SIG-M5 (cell line): ENCODE measurements around the gene NRXN3.

Experiments
- DNase-seq: peaks from one replicate; lab custom pipeline; 2025; lab: John Stamatoyannopoulos, UW

Gene NRXN3

DNA sequence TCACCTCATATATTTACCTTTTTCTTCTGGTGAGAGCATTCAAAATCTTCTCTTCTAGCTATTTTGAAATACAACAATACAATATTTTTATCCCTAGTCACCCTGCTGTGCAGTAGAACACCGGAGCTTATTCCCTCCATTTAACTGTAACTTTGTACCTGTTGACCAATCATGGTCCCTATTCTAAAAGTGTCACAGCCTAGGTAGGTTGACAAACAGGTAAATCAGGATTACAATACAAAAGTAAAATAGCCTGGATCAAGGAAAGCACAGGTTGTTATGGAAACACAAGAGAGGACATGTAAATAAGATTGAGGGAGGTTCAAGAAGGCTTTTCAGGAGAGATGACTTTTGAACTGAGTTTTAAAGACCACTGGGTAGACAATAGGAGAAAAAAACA is 1370.2 kb downstream of the NRXN3 start:
- DNase-seq, result no peak

DNA sequence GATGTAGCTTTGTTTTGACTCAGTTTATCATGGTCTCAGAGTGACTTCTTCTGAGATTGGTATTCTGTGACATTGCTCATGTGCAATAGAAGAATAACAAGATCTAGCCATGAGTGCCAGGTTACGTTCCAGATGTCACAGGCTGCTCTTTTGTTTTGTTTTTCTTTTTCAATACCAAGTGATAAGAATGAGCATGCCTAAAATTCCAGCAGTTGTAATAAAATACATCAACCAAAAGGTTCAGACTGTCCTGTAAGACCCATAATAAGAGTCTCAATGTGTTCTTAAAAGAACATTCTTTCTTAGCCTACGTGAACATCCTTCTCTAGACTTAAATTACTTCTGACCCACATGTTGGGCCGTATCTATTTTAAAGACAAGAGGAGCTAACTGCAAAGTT is 1371.9 kb downstream of the NRXN3 start:
- DNase-seq, result no peak

DNA sequence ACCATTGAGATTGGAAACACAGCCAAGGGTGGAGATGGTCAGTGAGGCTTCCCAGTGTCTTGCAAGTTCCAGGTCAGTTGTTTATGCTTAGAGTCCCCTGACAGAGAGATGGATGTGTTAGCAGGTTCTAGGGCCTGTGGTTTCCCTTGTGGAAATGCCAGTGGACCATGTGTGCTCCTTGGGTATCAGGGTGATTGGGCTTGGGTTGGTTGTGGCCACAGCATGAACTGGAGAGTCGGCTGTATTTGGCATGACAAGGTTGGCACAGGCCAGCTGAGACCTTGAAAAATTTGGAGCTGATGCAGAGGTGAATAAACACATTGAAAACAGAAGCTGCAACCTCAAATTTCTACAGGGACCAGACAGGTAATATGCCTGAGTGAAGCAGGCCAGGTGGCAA is 1373.2 kb downstream of the NRXN3 start:
- no peak for DNase-seq

DNA sequence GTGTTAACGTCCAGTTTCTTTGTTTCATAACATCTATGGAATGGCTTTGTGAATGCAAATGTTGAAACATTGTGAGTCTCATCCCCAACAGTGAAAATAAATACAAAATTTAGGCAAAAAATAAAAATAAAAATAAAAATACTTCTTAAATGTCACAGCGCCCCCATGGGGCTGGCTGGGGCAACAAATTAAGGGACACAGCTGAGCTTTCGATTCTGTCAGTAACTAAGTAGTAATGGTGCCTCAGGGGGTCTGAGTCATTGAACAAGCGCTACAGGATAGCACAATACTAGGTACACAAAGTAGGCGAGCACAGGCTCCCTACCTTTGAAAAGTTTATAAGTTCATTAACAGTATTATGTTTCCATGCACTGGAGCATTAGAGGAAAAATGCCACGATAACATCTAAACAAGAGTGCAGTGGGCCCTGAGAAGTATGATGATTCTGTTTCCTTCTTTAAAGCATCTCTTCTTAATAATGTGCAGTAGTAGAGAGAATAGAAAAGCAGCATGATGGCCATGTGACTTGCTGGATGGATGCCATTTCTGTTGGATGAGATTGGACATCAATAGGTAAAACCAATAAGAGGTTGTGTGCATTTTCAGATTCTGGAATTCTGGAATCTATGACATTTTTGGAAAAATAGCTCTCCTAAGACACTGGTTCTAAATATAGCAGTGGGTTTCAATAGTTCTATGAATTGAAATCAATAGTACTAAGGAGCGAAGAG is 1374.0 kb downstream of the NRXN3 start:
- DNase-seq, result no peak

DNA sequence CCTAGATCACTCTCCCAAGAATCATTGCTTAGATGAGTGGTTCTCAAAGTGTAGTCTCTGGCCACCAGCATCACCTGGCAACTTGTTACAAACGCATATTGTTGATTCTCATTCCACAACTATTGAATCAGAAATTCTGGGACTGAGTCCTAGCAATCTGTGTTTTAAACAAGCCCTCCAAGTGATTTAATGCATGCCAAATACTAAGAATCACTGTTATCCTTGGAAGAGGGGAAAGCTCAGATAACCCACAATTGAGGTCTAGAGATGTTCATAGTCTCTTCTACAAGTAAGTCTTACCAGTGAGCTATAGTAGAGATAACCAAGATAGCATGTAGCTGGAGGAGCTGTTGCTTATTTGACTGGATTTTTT is 1374.5 kb downstream of the NRXN3 start:
- DNase-seq, result no peak

DNA sequence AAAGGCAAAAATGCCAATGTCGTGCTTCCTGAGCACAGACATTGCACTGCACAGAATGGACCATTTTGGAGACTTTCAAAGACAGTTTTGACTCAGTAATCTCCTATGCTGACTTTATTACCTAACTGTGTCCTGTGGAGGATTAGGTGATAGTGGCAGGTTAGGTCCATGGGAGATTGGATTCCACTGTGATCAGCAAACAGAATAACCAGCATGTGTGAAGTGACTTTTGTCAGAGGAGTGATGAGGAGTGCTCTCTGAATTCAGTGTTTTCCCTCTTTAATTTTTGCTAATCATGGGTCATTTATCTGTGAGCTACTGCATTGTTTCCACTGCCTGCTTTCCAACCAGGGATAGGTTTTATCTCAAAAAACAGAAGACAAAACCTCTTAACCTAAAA is 1378.7 kb downstream of the NRXN3 start:
- no peak for DNase-seq

DNA sequence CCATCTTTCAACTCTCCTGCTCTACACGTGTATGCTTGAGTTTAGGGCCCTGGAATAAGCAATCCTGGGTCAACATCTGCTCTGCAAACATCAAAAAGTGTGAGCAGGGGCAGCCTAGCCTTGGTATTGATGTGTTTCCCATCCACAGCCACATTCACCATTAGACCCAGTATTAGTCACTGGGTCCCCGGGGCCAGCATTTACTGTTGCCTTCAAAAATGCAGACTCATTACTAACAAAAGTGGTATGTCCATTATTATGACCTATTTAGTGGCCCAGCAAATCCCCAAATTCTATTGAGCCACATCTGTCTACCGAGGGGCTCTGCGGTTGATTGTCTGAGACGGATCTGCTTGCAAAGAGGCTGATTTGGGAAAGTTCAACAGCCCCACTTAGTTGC is 1379.3 kb downstream of the NRXN3 start:
- DNase-seq, result no peak

DNA sequence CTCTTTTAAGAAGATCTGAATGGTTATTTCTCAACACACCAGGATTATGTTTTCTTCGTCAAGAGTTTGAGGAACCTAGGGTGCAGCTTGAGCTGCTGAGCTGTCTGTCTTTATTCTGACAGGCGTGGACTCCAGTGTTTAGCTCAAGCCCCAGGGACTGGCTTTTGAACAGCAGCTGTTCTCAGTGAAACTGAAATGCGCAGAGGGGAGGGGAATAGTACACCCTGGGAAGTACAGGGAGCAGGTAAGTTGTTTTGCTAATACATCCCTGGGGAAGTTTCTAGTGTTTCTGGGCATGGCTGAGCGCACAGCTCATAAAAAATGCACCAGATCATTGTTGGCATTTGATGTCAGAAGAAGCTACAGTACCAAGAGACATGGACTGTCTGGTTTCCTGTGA is 1381.3 kb downstream of the NRXN3 start:
- DNase-seq, result no peak

DNA sequence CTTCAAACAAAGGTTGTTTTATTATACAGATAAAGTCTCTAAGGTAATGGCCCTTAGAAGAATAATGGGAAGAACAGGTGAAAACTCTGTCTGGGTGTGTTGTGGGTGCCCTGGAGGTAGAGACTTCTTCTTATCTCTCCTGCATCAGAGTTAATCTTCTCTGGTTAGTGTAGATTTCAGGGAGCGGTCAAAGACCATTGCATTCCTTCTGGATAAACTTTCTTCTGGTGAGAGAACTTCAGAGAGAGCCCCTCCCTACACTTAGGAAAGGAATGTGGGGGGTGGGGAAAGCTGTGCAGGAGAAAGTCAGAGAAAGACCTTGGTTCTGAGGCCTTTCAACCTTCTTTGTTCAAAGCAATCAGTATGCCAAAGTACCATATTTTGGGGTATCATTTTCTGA is 1382.6 kb downstream of the NRXN3 start:
- no peak for DNase-seq

DNA sequence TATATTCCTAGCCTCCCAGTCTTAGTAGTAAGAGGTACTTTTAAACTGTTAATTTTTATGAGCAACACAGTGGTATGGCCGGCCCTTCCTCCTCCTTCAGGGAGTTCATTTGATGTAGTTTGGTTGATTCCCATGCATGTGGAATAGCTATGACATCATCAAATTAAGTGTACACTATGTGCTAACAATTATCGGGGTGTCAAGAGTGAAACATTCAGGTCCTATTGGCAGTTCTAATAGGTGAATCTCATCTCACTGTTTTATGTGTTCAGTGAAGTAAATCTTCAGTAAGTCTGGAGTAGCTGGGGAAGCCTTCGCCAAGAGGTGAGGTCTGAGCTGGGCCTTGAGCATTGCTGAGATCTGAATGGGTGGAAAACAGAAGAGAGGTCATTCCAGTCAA is 1384.6 kb downstream of the NRXN3 start:
- DNase-seq, result no peak

DNA sequence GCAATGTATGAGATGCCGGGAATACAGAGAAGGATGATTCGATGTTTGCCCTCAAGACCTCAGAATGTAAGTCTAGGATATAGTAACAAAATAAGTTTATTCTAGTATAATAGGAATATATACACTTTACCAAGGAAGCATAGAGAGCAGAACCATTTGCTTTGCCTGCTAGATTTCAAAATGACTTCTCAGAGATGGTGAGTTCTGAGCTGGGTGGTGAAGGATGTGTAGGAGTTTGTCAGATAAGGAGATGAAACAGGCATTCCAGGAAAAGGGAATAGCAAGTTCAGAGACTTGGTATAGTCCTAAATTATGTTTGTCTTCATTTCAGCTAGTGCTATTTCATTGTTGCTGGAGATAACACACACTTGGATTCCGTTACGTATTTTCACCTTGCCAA is 1385.3 kb downstream of the NRXN3 start:
- no peak for DNase-seq

DNA sequence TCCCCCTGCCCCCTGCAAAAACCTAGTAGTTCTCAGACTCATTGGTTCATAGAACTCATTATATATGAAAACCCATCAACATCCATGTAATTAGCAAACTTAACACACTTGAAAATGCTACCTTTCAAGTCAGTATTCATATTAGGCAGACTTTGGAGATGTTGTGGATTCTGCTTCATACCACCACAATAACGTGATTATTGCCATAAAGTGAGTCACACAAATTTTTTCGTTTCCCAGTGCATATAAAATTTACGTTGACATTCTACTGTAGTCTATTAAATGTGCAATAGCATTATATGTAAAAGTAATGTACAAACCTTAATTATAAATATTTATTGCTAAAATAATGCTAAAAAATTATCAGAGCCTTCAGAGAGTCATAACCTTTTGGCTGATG is 1387.1 kb downstream of the NRXN3 start:
- DNase-seq, result no peak

DNA sequence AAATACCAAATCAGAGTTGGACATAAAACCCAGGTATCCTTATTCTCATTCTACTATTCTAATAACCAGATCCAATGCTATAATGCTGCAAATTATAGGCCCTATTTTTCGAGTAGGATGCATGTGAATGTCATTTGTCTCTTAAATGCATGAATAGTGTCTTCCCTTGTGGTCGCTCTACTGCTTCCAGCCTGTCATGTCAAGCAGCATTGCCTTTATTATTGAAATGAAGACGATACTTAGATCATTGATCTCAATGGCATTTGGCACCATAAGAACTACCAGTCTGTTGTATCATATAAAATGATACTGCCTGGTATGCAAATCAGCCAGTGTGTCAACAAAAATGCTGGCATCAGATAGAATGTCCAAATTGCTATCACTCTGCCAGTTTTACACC is 1392.0 kb downstream of the NRXN3 start:
- DNase-seq, result no peak

DNA sequence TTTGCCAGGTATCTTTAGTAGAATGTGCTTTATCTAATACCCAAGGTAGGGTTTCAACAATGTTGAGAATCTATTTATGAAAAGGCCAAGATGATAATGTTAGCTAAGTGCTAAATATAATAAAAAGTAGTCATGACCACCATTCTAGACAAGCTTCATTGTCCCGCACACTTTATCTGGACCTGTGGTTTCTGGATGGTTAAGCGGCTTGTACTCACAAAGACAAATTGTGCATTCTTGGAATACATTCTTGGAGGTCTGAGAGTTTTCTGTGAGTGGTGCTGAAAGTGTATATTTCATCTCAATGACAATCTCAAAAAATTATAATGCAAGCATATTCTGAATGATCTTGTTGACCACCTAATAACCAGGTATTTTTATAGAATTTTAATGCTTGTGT is 1394.2 kb downstream of the NRXN3 start:
- DNase-seq, result no peak

DNA sequence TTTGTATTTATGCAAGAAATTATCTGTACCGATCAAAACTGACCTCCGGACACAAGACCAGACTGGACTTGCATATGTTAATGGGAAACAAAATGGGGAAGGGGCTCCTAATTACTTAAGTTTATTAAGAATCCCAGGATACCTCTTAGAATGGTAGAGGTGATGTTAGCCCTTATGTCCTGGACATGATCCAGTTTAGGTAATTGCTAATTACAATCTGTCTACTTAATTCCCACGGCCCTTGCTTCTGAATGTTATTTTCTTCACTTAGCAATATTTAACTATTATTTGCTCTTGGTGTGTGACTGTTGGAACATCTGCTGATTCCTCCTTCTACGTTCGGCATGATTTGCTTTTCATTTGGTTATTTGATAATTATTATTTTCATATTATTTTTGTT is 1397.1 kb downstream of the NRXN3 start:
- no peak for DNase-seq

DNA sequence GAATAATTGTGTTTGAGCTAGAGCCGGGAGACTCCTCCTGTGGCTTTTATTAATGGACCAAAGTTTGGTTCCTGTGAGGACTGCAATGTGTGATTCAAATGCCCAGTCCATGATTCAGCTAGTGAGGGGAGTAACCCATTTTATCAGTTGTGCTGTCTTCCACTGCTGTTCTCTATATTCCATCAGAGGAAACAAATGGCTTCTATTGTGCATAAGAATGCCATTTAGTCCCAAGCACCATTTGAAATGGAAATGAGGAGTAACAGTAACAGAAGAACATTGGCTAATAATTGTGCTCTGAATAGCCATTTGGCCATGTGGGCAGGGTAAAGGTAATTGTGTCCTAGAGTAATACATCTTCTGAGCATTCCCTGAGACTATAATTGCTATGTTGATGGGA is 1398.4 kb downstream of the NRXN3 start:
- no peak for DNase-seq

DNA sequence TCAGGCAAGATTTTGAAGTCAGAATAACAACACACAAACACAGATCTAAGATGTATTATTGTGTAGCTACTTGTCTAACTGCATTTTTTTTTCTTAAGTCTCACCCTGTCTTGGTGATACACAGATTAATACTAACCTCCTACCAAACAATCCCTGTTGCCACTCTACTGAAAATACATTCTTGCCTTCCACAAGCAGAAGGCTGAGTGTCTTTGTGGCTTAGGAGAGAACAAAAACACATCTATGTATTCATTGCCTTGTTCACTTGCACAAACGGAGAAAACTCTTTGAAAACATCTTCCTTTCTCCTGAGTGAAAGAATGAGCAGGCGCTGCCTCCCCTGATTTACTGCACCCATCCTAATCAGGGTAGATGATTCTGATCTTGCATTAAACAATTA is 1398.9 kb downstream of the NRXN3 start:
- no peak for DNase-seq

DNA sequence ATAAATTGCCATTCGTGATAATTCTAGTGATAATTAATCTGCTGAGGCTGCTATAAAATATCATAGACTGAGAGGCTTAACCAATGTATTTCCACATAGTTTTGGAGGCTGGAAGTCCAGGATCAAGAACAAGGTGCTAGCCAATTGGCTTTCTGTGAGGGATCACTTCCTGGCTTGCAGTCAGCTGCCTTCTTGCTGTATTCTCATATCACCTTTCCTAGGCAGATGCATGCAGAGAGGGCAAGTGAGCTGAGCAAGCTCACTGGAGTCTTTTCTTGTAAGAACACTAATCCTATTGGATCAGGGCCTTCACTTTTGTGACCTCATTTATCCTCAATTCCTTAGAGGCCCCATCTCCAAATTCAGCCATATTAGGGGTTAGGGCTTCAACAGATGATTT is 1400.5 kb downstream of the NRXN3 start:
- DNase-seq, result no peak

DNA sequence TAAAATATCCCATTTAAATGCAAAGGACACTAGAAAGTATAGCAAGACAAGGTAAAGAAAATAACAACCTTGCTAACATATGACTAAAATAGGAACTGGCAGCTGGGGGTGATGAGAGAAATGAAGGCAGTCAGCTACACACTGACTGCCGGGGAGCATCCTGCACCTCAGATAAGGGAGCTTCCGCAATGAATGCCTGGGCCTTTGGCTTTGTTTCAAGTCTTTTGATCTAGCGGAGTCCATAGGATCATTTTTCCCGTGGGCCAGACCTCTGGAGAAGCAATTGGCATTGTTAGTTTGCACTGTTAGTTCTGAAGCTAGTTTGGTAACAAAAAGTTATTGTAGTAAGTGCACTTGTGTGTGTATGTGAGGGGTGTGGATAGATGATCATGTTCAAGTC is 1401.2 kb downstream of the NRXN3 start:
- DNase-seq, result no peak

DNA sequence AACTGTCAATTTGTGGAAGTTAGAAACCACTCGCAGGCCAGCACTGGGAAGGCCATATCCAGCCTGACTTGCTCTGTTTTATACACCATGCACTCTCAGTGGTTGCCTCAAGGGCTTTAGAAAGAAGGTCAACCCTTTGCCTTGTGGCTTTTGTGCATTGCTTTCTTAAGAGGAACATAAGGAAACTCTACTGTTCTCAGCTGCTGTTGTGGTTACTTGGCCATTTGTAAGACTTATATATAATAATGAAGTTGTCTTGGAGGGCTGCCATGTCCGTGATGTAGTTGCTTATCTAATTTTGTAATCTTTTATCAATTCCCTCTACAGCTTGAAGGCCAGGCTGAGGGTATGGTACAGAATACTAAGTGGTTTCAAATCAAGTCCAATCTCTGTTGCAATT is 1403.3 kb downstream of the NRXN3 start:
- no peak for DNase-seq

DNA sequence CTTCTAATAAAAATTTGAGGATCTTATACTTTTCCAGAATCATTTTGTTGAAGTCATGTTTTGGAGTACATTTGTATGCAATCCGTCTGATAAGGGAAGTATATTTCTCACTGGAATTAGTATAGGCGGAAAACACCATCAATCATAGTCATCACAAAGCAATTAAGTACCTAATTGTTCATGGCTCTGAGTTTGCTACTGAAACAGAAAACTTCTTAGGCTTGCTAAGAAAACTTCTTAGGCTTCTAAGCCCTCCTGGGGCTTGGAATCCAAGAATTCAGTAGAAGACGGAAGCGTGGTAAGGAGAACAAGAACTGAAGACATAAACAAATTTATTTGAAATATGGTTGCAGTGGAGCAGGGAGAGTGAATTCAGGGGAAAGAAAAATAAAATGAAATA is 1404.9 kb downstream of the NRXN3 start:
- no peak for DNase-seq

DNA sequence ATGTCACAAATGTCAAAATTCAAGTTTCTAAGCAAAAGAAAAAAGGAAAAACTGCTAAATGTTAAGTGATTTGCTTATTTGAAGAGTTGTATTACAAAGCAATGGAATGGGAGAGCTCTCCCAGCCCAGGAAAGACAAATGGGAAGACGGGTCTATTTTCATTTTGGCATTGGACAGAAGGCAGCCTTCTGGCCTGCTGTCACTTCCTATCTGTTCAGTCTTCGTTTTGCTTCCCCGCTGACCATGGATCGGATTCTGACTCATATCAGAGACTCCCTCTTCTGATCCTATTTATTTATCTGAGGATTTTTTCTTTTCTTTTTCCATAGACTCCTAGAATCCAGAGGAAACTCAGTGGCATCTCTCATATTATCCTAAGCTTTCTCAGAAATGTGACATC is 1406.3 kb downstream of the NRXN3 start:
- no peak for DNase-seq

DNA sequence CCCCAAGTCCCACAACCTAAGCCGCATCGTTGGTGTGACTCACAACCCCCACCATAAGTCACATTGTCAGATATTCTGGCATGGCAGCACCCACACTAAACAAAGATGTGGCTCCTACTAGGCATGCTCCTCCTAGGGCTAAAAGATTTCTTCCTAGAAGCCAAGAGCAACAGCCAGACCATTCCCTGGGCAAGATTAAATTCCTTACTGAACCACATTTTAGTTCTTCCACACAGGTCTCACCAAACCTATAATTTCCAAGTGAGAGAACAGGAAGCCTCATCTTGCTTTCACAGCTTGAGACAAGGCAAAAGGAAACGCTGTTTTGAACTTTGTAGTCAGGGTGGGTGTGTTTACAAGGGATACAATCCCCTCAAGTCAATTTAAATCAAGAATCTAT is 1408.3 kb downstream of the NRXN3 start:
- DNase-seq, result no peak

DNA sequence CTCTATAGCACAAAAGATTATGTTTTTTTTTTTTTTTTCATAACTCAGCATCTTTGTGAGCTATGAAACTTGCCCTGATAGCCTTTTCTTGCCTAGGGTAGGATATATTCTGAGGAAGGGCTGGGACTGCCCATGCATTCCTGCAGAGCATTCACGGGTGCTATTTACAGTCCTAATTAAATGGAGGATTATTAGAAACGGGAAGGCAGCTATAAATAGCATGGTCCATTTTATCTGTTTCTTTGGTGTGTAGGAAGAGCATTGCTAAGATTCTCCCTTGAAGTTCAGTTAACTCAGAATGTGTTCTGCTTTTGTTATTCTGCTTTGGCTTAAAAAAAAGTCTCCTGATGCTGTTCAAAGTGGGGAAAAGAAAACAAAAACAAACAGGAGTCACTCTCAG is 1410.2 kb downstream of the NRXN3 start:
- no peak for DNase-seq

DNA sequence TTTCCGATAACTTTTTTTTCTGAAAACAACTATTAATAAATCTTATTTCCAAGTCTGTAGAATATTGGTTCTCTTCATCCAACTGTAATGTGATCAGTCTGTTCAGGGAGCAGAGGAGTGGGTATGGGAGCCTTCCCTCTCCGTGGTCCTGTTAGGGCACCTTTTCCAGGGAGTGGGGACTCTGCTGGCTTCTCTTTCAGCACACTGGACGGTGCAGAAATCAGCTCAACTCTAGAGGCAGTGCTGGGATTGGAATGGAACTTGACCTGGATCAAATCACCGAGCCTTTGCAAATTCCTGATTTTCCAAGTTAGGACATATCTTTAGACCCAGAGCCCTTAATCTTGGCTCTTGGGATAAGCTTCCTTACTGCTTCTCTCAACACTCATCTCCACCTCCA is 1410.7 kb downstream of the NRXN3 start:
- no peak for DNase-seq
